ENCODE data around the gene AK3. TPM values are rescaled to one million over a fixed set of nuclear protein-coding genes. Genes with fewer than 3 reads are reported as not detected.

AK3 gene
- total RNA-seq, 4 donors from 2014 or later = 89.6 to 184 (median 109) TPM

DNA sequence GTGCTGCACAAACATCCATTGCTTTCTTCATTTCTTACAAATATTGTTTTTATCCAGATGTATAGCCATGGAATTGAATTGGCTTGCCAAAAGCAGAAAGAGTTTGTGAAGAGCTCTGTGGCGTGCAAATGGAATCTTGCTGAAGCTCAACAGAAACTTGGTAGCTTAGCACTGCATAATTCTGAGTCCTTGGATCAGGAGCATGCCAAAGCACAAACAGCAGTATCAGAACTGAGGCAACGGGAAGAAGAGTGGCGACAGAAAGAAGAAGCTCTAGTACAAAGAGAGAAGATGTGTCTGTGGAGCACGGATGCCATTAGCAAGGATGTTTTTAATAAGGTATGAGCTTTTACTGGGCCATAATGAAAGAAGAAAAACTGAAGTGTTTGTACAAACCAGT, 56.2 kb downstream of the AK3 start:
- TF ChIP-seq, protein P1, sequence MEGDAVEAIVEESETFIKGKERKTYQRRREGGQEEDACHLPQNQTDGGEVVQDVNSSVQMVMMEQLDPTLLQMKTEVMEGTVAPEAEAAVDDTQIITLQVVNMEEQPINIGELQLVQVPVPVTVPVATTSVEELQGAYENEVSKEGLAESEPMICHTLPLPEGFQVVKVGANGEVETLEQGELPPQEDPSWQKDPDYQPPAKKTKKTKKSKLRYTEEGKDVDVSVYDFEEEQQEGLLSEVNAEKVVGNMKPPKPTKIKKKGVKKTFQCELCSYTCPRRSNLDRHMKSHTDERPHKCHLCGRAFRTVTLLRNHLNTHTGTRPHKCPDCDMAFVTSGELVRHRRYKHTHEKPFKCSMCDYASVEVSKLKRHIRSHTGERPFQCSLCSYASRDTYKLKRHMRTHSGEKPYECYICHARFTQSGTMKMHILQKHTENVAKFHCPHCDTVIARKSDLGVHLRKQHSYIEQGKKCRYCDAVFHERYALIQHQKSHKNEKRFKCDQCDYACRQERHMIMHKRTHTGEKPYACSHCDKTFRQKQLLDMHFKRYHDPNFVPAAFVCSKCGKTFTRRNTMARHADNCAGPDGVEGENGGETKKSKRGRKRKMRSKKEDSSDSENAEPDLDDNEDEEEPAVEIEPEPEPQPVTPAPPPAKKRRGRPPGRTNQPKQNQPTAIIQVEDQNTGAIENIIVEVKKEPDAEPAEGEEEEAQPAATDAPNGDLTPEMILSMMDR (IDR thresholded peaks at IDR 0.05; ENCODE audit: low read depth) = no peak

DNA sequence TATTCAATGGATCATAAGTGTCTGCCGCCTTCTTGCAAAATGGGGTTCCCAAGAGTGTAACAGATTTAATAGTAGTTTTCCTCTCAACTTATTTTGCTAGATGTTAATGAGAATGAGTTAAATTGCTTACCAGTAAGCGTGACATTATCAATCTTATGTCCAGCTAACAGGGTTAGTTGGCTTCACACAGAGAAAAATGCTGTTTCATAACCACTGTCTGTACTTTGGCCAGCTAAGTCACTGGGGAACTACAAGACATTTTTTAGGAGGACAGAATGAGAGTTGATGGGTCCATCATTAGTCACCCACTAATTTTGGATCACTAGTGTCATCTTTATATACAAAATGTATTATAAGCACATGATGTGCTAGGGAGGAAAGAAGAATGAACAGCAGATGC, 60.3 kb downstream of the AK3 start:
- TF ChIP-seq, protein P1 (IDR thresholded peaks at IDR 0.05; ENCODE audit: low read depth) = no peak

DNA sequence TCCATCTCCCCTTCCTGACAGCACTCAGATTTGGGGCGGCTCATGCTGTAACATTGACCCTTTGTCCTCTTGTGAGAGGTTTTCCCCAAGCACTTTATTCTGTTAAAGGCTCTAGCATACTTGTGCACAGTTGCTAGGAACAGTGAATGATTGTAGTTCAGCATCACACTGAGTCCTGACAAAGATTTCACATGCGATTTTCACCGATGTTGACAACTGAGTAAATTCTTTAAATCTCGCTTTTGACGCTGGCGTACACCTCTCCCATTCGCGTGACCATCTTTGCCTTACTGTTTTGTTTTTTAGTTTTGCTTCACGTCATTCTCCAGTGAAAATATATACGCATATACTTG, 60.9 kb downstream of the AK3 start:
- TF ChIP-seq, protein P1 (IDR thresholded peaks at IDR 0.05; ENCODE audit: low read depth) = no peak

DNA sequence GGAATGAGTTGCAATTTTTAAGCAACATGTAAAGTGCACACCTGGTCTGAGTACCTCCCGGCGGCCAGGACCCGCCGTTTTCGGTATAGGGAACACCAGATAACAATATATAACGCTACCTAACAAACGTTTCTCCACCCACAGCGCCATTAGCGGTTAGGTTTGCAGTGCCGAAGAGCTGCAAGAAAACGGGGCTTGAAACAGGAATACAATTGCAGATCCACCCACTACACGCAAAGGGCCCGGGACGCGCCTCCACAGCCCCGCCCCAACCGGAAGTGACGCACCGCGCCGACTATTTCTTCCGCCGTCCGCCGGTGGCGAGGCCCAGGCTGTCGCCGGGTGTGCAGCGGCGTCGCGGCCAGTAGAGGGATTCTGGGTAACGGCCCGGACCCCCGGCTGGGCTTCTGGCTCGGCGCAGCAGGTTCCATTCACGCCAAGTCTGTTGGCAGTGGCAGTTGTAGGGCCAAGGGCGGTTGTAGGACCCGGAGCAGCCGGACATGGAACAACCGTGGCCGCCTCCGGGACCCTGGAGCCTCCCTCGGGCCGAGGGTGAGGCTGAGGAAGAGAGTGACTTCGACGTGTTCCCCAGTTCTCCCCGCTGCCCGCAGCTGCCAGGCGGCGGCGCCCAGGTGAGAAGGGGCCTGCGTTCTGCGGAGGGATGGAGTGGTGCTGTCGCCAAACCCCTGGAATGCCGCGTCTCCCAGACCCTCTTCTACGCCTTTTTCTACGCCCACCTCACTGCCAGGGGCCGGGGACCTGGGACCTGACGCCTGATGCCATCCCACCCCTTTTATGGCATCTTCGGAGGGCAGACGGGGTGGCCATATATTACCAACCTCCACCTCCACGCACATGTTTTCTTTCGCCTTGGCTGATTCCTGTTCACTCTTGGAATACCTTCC, 61.5 kb downstream of the AK3 start, which contains the start of gene CDC37L1:
Gene CDC37L1, plus strand, starts transcription at position 302 of the 905 bp plus-strand sequence. Its CDS starts 199 bp downstream, at position 501.
- TF ChIP-seq, protein P1 (IDR thresholded peaks at IDR 0.05; ENCODE audit: low read depth) = no peak

DNA sequence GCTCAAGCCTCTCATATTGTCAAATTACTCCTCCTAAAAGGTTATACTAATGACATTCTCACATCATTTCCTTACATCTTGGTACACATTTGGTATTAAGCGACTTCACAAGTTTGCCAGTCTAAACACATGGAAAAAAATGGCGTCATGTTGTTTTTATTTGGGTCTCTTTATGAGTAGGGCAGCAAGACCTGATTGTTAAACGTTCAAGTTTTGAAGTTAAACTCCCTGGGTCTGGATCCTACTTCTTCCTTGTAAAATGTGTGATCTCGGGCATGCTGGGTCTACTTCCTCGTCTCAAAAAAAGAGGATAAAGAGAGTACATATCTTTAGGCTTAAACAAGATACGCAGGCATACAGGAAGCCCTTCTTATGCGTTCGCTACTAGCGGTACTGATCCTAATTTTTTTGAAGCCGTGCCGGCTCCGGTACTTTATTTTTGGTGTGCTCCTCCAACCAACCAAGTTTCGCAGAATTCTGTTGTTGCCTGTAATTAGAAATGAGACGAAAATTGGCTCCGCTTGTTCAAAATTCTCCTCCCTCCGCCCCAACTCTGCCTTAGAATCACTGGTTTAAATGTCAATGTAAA, 62.2 kb downstream of the AK3 start:
- TF ChIP-seq, protein P1 (IDR thresholded peaks at IDR 0.05; ENCODE audit: low read depth) = no peak

DNA sequence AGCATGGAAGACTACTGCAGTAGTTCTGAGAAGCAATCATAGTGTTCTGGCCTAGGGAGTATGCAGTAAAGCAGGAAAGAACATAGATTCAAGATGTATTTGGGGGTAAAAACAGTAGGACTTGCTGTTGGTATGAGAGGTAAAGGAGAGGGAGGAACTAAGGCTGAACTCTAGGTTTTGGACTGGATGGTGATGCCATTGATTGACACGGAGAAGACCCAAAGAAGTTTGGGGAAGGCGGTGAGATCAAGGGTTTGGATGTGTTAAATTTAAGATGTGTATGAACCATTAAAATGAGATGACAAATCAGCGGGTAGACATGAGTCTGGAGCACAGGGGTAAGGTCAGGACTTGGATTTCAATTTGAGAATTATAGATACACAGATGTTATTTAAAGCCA, 63.6 kb downstream of the AK3 start:
- TF ChIP-seq, protein P1 (IDR thresholded peaks at IDR 0.05; ENCODE audit: low read depth) = no peak

DNA sequence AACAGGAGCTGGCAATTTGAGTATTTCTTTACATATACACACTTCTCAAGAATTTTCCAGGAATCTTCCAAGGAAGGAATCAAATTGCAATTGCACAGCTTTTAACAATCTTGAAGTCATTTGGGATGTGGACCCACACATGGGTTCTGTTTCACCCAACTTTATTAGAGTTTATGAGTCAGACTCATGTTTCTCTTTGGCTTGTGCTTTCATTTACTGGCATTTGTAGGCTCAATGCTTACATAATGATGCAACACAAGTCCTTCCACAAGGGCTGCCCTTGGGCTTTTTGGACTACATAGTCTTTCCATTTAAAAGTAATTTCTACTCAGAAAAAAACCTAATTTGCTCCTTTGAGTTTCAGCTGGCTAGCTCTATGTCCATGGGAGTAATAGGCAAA, 66.2 kb downstream of the AK3 start:
- TF ChIP-seq, protein P1 (IDR thresholded peaks at IDR 0.05; ENCODE audit: low read depth) = no peak
